ENCODE data around the gene PARP1. TPM values are rescaled to one million over a fixed set of nuclear protein-coding genes. Genes with fewer than 3 reads are reported as not detected.
A peak's percentile ranks its signal among the peaks of the same experiment; 100 is the strongest.

Gene PARP1
- total RNA-seq, 1 donor from 2014 or later: 190 TPM

DNA sequence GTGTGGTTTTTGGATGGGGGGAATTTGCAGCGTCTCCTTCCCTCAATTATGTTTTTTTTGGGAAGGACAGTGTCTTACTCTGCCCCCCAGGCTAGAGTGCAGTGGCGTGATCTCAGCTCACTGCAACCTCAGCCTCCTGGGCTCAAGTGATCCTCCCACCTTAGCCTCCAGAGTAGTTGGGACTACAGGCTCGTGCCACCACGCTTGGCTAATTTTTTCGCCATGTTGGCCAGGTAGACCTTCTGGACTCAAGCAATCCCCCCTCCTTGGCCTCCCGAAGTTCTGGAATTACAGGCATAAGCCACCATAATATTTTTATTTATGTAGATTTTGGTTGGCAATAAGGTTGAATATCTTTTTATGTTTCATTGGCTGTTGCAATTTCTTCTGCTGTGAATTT, 9.5 kb upstream of the PARP1 start:
- H3K4me3 ChIP-seq (ENCODE audit: low read depth, low read length): no peak overlapping the region
- no peak for DNase-seq (ENCODE audit: low read depth)
- TF ChIP-seq, protein P1, sequence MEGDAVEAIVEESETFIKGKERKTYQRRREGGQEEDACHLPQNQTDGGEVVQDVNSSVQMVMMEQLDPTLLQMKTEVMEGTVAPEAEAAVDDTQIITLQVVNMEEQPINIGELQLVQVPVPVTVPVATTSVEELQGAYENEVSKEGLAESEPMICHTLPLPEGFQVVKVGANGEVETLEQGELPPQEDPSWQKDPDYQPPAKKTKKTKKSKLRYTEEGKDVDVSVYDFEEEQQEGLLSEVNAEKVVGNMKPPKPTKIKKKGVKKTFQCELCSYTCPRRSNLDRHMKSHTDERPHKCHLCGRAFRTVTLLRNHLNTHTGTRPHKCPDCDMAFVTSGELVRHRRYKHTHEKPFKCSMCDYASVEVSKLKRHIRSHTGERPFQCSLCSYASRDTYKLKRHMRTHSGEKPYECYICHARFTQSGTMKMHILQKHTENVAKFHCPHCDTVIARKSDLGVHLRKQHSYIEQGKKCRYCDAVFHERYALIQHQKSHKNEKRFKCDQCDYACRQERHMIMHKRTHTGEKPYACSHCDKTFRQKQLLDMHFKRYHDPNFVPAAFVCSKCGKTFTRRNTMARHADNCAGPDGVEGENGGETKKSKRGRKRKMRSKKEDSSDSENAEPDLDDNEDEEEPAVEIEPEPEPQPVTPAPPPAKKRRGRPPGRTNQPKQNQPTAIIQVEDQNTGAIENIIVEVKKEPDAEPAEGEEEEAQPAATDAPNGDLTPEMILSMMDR (conservative IDR thresholded peaks at IDR 0.05; ENCODE audit: low read depth, low read length): no peak

DNA sequence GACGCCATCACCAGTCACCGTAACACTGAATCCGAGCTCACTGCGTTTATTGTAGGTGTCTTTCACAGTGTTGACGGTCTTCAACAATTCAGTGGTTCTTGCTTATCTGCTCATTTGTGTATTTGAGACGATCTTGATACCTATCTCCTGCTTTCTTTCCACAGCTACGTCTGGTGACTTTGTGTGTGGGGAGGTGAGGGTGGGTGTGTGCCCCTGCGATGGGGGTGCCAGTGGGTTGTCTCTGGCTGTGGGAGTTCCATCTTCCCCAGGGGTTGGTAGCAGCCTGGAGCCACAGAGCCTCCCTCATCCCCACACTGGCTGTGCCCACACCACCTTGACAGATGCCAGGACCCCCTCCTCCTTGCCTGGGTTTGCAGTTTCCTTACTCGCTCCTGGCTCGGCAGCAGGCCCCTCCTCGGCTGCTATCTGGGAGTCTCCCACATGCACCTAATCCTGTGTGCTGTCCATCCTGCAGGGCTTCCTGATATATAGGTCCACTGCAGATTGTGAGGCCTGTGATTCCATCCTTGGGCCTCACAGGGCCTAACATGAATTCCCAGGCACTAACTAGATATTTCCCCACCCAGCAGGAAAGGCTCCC, 6.3 kb upstream of the PARP1 start:
- no peak for DNase-seq (ENCODE audit: low read depth)
- TF ChIP-seq, protein P1 (conservative IDR thresholded peaks at IDR 0.05; ENCODE audit: low read depth, low read length): no peak
- no peak overlapping the region for H3K4me3 ChIP-seq (ENCODE audit: low read depth, low read length)

DNA sequence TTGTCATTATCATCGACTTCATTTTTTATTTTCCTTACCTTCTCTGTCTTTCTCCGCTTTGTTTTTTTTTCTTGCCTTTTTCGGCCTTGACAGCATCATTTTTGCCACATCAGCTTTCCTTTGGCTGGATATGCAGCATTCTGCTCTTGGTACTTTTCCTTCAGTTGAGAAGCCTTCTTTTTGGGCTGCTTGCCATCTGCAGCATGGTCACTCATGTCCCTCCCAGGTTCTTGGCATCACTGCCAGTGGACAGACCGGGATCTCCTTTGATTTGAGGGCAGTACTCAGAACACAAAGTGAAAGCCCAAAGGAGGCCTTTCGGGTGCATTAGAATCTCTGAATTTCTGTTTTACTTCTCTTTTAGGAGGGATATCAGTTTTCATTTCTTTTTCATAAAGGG, 3.7 kb upstream of the PARP1 start:
- no peak overlapping the region for H3K4me3 ChIP-seq (ENCODE audit: low read depth, low read length)
- TF ChIP-seq, protein P1 (conservative IDR thresholded peaks at IDR 0.05; ENCODE audit: low read depth, low read length): no peak
- DNase-seq (ENCODE audit: low read depth): no peak

DNA sequence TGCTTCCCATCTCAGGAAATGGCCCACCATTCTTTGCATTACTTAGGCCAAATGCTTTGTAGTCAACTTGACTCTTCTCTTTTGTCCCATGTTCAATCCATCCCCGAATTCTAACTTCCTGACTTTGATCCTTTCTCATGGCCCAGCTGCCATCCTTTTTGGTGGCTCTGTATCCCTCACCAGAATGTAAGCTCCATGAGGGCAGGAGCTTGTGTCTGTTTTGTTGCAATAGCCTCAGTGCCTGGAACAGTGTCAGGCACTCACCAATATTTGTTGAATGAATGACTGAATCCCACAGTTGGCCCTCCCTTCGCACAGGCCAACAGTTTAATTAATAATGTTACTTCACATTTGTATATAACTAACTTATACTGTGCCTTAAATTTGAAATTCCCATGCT, 3.1 kb upstream of the PARP1 start:
- DNase-seq (ENCODE audit: low read depth): no peak
- no peak overlapping the region for H3K4me3 ChIP-seq (ENCODE audit: low read depth, low read length)
- TF ChIP-seq, protein P1 (conservative IDR thresholded peaks at IDR 0.05; ENCODE audit: low read depth, low read length): no peak

DNA sequence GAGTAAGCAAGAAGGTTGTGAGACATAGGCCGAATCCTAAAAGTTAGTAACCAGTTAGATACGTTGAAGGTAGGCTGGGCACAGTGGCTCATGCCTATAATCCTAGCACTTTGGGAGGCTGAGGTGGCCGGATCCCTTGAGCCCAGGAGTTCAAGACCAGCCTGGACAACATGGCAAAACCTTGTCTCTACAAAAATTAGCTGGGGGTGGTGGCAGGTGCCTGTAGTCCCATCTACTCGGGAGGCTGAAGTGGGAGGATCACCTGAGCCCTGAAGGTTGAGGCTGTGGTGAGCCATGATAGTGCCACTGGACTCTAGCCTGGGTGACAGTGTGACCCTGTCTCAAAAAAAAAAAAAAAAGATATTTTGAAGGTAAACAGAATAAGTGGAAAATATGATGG, 1.5 kb upstream of the PARP1 start:
- no peak for DNase-seq (ENCODE audit: low read depth)
- H3K4me3 ChIP-seq (ENCODE audit: low read depth, low read length): no peak overlapping the region
- TF ChIP-seq, protein P1 (conservative IDR thresholded peaks at IDR 0.05; ENCODE audit: low read depth, low read length): no peak

DNA sequence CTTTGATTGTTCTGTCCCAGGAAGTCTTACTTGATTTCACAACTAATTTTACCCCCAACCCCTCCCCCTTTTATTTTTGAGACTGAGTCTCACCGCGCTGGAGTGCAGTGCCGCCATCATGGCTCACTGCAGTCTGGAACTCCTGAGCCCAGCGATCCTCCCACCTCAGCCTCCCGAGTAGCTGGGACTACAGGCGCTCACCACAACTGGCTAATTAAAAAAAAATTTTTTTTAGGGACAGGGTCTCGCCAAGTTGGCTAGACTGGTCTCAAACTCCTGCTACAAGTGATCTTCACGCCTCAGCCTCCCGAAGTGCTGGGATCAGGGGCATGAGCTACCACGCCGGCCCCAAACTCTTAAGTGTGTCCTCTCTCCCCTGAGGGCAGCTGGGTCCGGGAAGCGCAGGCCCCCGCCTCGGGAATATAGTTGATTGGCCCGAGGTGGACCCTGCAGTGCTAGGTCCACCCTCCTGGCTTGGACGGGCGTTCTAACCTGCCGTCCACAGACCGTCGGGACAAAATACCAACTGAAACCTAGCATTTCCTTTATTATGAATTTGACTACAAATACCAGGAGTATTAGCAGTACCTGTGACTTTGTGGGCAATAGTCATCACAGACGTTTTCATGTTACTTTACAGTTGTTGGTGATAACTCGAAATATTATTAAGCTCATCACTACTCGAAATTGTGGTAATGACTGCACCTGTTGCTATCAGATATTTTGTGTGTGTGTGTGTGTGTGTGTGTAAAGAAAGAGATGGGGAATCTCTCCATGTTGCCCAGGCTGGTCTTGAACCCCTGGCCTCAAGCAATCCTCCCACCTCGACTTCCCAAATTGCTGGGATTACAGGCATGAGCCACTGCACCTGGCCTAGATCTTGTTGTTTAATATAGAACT, 642 bp upstream of the PARP1 start:
- peak overlapping the region; percentile 61 for H3K4me3 ChIP-seq (ENCODE audit: low read depth, low read length)
- DNase-seq (ENCODE audit: low read depth): no peak
- TF ChIP-seq, protein P1 (conservative IDR thresholded peaks at IDR 0.05; ENCODE audit: low read depth, low read length): no peak

DNA sequence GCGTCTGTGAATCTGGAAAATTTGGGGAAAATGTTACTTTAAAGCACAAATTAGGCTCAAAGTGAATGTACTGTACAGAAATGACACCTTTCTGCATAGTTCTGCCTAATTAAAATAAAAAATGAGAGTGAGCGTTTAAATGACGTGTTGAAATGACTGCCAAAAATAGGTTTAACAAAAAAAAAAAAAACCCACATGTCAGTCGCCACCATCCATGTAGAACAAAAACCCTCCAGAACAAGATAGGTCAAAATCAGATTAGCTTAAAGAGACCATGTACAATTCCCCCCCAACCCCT, 745 bp downstream of the PARP1 start:
- DNase-seq (ENCODE audit: low read depth): no peak
- peak overlapping the region; percentile 61 for H3K4me3 ChIP-seq (ENCODE audit: low read depth, low read length)
- TF ChIP-seq, protein P1 (conservative IDR thresholded peaks at IDR 0.05; ENCODE audit: low read depth, low read length): no peak

All from epithelial cell of proximal tubule (primary cell).